Measurements from ENCODE around the gene RNF121.

Gene RNF121

DNA sequence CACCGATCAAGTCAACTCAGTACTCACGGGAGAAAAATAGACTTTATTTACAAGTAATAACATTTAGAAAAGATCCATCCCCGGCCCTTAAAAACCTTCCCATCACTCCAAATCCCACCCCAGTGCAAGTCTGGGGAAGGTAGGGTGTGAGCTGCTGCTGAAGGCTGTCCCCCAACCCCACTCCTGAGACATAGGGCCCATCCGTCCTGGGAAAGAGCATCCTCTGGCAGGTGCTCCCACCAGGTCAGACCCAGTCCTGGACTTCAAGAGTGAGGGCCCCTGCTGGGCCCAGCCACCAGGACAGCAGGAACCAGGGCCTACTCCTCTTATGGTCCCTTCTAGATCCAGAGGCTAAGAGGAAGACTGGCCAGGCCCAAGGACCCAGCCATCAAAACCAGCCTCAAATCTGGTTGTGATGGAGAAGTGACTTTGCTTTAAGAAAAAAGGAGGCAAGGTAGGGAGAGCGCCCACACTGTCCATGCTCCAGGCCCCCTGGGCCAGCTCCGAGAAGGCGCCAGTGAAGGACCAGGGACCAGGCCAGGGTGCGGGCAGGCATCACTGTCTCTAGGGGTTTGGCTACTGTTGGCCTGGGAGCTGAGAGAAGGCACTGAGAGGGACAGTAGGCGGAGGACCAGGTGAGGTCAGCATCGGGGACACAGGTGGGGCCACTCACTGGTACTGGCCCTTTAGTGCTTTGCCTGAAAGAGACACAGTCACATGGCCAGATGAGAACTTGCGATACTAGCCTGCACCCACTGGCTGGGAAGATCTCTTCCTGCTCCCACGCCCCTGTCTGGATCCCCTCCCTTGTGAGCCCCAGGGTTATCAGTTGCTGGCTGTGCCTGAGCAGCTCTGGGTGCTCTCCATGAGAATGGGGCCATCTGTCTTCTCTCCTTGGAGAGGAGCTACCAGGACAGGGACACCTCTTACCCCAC lies 74.3 kb downstream of the RNF121 start:
- no peak overlapping the region for H3K4me3 ChIP-seq
- H3K4me1 ChIP-seq, result peaks cover 17 to 24% (median 19%) of the 10 kb centered on the region in 10 experiments
- H4K20me1 ChIP-seq, result peaks cover 52 to 83% (median 69%) of the 10 kb centered on the region in 11 experiments
- H3K36me3 ChIP-seq, result peaks cover 69 to 87% (median 78%) of the 10 kb centered on the region in 11 experiments
- H3K9me3 ChIP-seq (replicated peaks in 1 of 11), result no peaks in the 10 kb centered on the region
- H3K9ac ChIP-seq, result no peak overlapping the region
- H3K27me3 ChIP-seq, result no peaks in the 10 kb centered on the region
- TF ChIP-seq Cebpa-rat (IDR thresholded peaks at IDR 0.05), result no peak
- H3K4me2 ChIP-seq, result no peak overlapping the region
- H3K27ac ChIP-seq, result no peak overlapping the region; a peak in 1 of 22 replicates

DNA sequence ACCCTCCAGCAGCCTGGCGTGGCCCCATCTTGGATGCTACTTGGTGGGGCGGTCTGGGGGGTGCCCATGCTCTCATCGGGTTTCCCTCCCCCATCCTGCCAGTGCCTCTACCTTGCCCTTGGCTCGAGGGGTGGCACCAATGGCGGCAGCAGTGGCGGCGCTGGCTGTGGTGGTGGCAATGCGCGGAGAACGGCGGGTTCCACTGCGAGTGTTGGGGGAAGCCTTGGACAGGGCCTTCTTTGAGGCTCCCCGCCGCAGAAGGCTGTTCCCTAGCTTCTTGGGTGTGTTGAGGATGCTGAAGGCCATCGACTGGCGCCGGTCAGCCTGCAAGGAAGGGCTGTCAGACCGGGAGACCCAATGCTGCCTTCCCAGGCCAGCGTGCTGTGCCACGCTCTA lies 74.9 kb downstream of the RNF121 start:
- Histone ChIP-seq H3K4me1 (peaks cover 11 to 17% (median 13%) of the 10 kb centered on the region in 10 experiments), H3K27me3 (no peaks in the 10 kb centered on the region), H3K4me3 (no peak overlapping the region), H3K4me2 (no peak overlapping the region), H3K36me3 (peaks cover 76 to 94% (median 85%) of the 10 kb centered on the region in 11 experiments), H3K27ac (no peak overlapping the region; a peak in 1 of 22 replicates), H3K9ac (no peak overlapping the region), H4K20me1 (peaks cover 56 to 90% (median 75%) of the 10 kb centered on the region in 11 experiments), H3K9me3 (replicated peaks in 1 of 11) (no peaks in the 10 kb centered on the region)
- TF ChIP-seq Cebpa-rat (IDR thresholded peaks at IDR 0.05), result no peak

DNA sequence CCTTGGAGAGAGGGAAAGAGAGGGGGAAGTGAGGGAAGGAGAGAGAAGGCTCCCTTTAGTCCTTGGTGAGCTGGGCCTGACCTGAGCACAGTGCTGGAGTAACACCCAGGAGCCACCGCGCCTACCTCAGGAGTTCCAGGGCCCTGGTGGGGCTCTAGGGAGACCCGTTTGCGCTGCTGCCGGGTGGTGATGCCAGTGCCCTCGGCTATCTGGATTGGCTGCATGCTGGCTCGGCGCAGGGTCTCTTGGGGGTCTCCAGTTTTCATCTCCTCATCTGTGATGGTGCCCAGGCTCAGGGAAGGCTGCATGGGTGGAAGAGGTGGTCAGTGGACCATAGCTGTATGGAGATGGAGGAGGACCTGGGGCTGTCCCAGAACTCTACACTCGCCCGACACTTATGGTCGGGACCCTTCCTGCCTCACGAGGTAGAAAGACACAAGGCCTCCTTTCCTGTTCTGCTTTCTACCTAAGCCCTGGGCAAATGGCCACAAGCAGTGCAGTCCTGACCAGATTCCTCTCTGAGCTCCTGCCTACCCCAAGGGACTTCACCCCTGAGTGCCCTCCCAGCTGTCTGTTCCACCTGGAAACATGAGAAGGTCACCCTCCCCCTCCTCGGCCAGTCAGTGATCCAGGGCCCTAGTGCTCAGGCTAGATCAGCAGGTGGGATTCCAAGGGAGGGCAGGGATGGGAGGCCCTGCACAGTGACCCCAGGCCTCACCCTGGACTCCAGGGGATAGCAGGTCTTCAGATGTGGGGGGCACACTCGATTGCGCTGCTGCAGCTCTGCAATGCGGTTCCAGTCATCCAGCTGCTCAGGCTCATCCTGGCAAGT lies 75.9 kb downstream of the RNF121 start:
- Histone ChIP-seq H3K36me3 (peaks cover 84 to 99% (median 94%) of the 10 kb centered on the region in 11 experiments), H3K27me3 (no peaks in the 10 kb centered on the region)

DNA sequence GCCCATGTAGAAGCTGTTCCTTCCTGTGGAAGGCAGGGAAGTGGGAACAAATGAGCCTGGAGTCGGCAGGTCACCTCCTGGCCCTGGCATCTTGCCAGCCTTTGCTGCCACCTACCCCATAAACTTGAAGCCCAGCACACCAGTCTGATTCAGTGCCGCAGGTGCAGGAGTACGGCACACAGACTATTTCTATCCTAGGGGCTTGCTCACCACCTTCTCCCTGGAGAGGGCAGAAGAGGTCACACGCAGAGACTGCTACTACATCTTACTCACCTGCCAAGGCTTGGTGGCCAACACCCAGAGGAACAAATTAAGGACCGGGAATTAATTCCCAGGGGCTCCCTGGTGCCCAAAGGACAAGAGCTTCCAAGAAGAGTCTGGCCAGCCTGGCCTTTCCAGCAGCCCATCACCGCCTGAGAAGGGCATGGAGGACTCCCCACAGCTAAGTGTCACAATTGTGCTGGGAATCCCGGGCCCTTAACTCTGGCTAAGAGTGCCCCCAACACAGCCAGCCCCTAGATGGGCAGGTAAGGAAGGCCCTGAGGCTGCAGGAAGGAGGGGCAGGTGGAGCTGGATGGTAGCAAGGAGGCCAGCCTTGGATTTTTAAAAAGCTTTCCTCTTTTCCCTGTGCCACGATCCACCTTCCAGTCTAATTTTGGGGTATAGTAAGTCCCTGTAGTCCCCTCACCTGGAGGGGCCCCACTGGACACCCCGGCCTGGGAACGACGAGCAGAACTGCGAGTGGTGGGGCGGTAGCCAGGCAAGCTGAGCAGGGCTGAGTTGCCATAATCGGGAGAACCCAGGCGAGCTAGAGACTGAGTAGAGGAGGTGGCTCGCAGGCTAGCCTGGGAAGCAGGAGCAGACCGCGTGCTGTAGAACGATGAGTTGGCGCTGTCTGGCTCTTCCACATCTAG lies 76.8 kb downstream of the RNF121 start:
- no peak overlapping the region for H3K4me2 ChIP-seq
- no peaks in the 10 kb centered on the region for H3K4me1 ChIP-seq
- H4K20me1 ChIP-seq, result peaks cover 71 to 99% (median 91%) of the 10 kb centered on the region in 11 experiments
- no peak overlapping the region for H3K9ac ChIP-seq
- no peaks in the 10 kb centered on the region for H3K27me3 ChIP-seq
- TF ChIP-seq Cebpa-rat (IDR thresholded peaks at IDR 0.05), result no peak
- H3K27ac ChIP-seq, result no peak overlapping the region
- H3K4me3 ChIP-seq, result no peak overlapping the region
- peaks cover 92 to 99% (median 99%) of the 10 kb centered on the region in 11 experiments for H3K36me3 ChIP-seq
- no peaks in the 10 kb centered on the region for H3K9me3 ChIP-seq (replicated peaks in 1 of 11)

More for the DNA sequence above, 75.9 kb downstream of the RNF121 start:
- no peak overlapping the region for H3K4me2 ChIP-seq
- H4K20me1 ChIP-seq, result peaks cover 62 to 98% (median 82%) of the 10 kb centered on the region in 11 experiments
- H3K9me3 ChIP-seq (replicated peaks in 1 of 11), result no peaks in the 10 kb centered on the region
- H3K4me3 ChIP-seq, result no peak overlapping the region
- no peak for TF ChIP-seq Cebpa-rat (IDR thresholded peaks at IDR 0.05)
- H3K9ac ChIP-seq, result no peak overlapping the region
- peaks cover 1 to 8% (median 3%) of the 10 kb centered on the region in 10 experiments; a peak in 19 of 20 replicates for H3K4me1 ChIP-seq
- H3K27ac ChIP-seq, result no peak overlapping the region

DNA sequence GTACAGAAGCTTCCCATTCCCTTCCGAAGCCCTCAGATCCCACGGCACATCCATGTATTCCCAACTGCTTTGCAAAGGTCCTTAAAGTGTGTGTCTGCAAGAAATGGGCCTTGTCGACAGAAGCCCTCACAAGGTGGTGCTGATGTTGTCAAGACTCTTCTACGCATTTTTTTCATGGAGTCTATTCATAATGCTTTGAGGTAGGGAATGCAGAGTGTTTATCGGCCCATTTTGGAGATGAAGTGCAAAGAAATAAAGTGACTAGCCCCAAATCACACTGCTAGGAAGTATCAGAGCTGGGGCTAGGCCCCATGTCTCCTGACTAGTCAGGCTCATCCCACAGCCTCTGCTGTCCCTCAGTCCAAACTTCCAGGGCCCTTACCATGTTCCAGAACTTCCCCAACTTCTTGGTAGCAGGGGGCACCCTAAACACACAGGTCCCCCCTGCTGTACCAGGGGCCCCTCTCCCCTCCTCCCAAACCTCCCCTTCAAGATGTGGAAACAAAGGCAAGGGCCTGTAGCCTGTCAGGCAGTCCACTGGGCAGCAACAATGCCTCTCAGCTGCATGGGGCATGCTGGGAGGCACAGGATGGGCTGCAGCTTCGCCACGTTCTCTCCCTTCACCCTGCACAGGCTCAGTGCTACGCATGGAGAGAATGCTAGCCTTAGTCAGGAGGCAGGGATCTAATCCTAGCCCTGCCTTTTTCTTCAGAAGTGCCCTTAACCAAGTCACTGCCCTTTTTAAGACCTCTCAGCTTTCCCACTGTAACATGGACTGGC lies 77.7 kb downstream of the RNF121 start:
- TF ChIP-seq Cebpa-rat (IDR thresholded peaks at IDR 0.05), result no peak
- Histone ChIP-seq H3K4me2 (no peak overlapping the region), H3K9ac (peak overlapping the region in 1 of 11 experiments; percentile 18; a peak in 2 of 22 replicates), H3K9me3 (replicated peaks in 1 of 11) (no peaks in the 10 kb centered on the region), H4K20me1 (peaks cover 80 to 99% (median 96%) of the 10 kb centered on the region in 11 experiments), H3K27ac (no peak overlapping the region), H3K36me3 (peaks cover 92 to 99% (median 99%) of the 10 kb centered on the region in 11 experiments), H3K4me3 (no peak overlapping the region), H3K27me3 (no peaks in the 10 kb centered on the region), H3K4me1 (no peaks in the 10 kb centered on the region)

DNA sequence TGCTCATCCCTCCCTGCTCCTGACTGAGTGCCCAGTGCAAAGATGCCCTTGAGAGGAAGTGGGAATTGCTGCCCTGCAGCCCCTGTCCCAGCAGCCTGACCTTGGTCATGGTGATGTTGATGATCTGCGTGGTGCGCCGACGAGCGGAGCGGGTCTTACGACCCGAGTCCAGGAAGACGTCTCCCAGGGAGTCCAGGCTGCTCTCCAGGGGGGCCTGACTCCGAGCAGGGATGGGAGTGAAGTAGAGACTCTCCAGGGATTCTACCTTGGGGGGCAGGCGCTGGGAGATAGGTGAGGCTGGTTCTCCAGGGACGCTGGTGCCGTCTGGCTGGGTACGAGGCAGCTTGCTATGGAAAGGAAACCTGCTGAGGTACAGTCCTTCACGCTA lies 78.2 kb downstream of the RNF121 start:
- peaks cover 86 to 99% (median 96%) of the 10 kb centered on the region in 11 experiments for H4K20me1 ChIP-seq
- peaks cover 0 to 5% (median 1%) of the 10 kb centered on the region in 10 experiments; a peak in 5 of 20 replicates for H3K4me1 ChIP-seq
- H3K4me3 ChIP-seq, result no peak overlapping the region
- peak overlapping the region in 1 of 11 experiments; percentile 18; a peak in 2 of 22 replicates for H3K9ac ChIP-seq
- H3K27me3 ChIP-seq, result no peaks in the 10 kb centered on the region
- TF ChIP-seq Cebpa-rat (IDR thresholded peaks at IDR 0.05), result no peak
- H3K36me3 ChIP-seq, result peaks cover 97 to 99% (median 99%) of the 10 kb centered on the region in 11 experiments
- no peaks in the 10 kb centered on the region for H3K9me3 ChIP-seq (replicated peaks in 1 of 11)
- H3K27ac ChIP-seq, result no peak overlapping the region
- H3K4me2 ChIP-seq, result no peak overlapping the region

DNA sequence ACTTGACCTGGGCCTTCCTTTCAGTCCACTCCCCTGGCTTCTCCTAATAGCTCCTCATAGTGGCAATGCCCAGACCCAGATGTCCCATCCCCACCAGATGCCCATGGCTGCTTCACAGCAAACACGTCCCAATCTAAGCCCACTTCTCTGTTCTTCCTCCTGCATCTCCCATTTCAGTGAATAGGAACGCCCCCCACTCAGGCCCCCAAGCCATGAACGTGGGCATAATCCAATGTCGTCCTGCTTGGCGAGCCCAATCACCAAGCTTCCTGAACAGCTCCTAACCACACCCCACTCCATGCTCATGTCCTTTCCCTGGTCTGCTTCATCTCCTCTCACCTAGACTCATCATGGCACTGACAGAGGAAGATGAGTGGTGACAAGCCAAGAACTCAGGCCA lies 78.7 kb downstream of the RNF121 start:
- TF ChIP-seq Cebpa-rat (IDR thresholded peaks at IDR 0.05), result no peak
- H3K4me1 ChIP-seq, result peaks cover 0 to 10% (median 3%) of the 10 kb centered on the region in 10 experiments; a peak in 5 of 20 replicates
- H4K20me1 ChIP-seq, result peaks cover 88 to 99% (median 97%) of the 10 kb centered on the region in 11 experiments
- H3K9ac ChIP-seq, result no peak overlapping the region
- H3K4me3 ChIP-seq, result no peak overlapping the region
- peaks cover 99% of the 10 kb centered on the region in 11 experiments for H3K36me3 ChIP-seq
- H3K4me2 ChIP-seq, result no peak overlapping the region
- no peak overlapping the region for H3K27ac ChIP-seq
- H3K9me3 ChIP-seq (replicated peaks in 1 of 11), result no peaks in the 10 kb centered on the region
- H3K27me3 ChIP-seq, result no peaks in the 10 kb centered on the region
